Neural progenitor cell (in vitro differentiated cells): ENCODE results near the gene ZBTB25.

Experiments used
- CTCF ChIP-seq: fragments of 200-600 bp; sonication (generic); IDR thresholded peaks from 2 replicates; pipeline ENCODE4 v1.5.1; 2017; ENCODE audit warnings: antibody characterized with exemption, mild to moderate bottlenecking
- EZH2 ChIP-seq: fragments of 200-600 bp; sonication (generic); IDR thresholded peaks from 2 replicates; pipeline ENCODE4 v1.6.1; 2017; ENCODE audit warnings: antibody characterized with exemption, mild to moderate bottlenecking, moderate library complexity
- EZH2phosphoT487 ChIP-seq: fragments of 200-600 bp; sonication (generic); IDR thresholded peaks from 2 replicates; pipeline ENCODE4 v1.6.1; 2017; ENCODE audit warnings: antibody characterized with exemption

GRCh38 chr14:64549016-64549415 lies 45.4 kb upstream of the ZBTB25 start:
- no peak for TF ChIP-seq CTCF
- TF ChIP-seq EZH2phosphoT487: no peak
- no peak for TF ChIP-seq EZH2
